GM12878 (cell line): ENCODE data around the gene GPC5. TPM values are rescaled to one million over a fixed set of nuclear protein-coding genes. Genes with fewer than 3 reads are reported as not detected.

Experiments used
- ATAC-seq: fragments of 200-7000 bp; cut with Tn5 transposase; 3 replicates; pipeline ENCODE4 v1.9.1; 2020; ENCODE audit warnings: mild to moderate bottlenecking, moderate library complexity
- BruUV-seq: library from RNA; stranded (reverse); fragments of 400-500 nt; replicated peaks from 2 replicates; lab custom pipeline; 2021; lab: Mats Ljungman, UMichigan
- CTCF ChIA-PET: fragments of 300-600 bp; sonication (Branson Sonifier 250); formaldehyde crosslinking; extraction: SDS; loops from one replicate; lab custom pipeline; 2021; ENCODE audit warnings: inconsistent platforms; lab: Yijun Ruan, JAX
- POLR2A ChIA-PET: fragments of 350-600 bp; formaldehyde crosslinking; extraction: SDS; loops from one replicate; lab custom pipeline; 2021; ENCODE audit warnings: inconsistent platforms; lab: Charles Lee
- RAD21 ChIA-PET: fragments of 300-600 bp; sonication (Branson Sonifier 250); formaldehyde crosslinking; loops from one replicate; lab custom pipeline; 2023; ENCODE audit warnings: antibody characterized with exemption; ENCODE audit not compliant: unreplicated experiment; lab: Charles Lee
- SMC1A ChIA-PET: fragments of 300-600 bp; sonication (Branson Sonifier 250); formaldehyde crosslinking; loops from one replicate; lab custom pipeline; 2023; ENCODE audit not compliant: unreplicated experiment, uncharacterized antibody; lab: Charles Lee
- DNase-seq: peaks from one replicate; pipeline ENCODE4 v3.0.0-alpha.2; 2011; ENCODE audit warnings: low read depth, low spot score
- FAIRE-seq: peaks from 3 replicates; lab custom pipeline; 2011; peaks lifted over from hg19 to GRCh38; lab: Jason Lieb, UNC
- H2AFZ ChIP-seq: 2 replicates; pipeline ENCODE4 v1.6.0; 2011; ENCODE audit warnings: low read depth, low read length, control low read depth; ENCODE audit not compliant: control insufficient read depth
- H3K27ac ChIP-seq: 2 replicates; pipeline ENCODE4 v1.5.1; 2011; ENCODE audit warnings: control low read depth; ENCODE audit not compliant: control insufficient read depth, insufficient read depth
- H3K27me3 ChIP-seq, 2 experiments: replicated peaks in 1 of 2; 2 replicates each; pipeline versions ENCODE4 v1.6.0 to v1.6.1; 2011; ENCODE audit warnings: low read length in 1 of 2; ENCODE audit not compliant: control insufficient read depth in 2 of 2, insufficient read depth in 2 of 2
- H3K36me3 ChIP-seq, 2 experiments: 2 replicates each; pipeline ENCODE4 v1.5.1; 2011; ENCODE audit warnings: low read length in 1 of 2; ENCODE audit not compliant: control insufficient read depth in 2 of 2, insufficient read depth in 2 of 2
- H3K4me1 ChIP-seq: 2 replicates; pipeline ENCODE4 v1.6.1; 2011; ENCODE audit warnings: mild to moderate bottlenecking, low read length, moderate library complexity, mixed read lengths; ENCODE audit not compliant: control insufficient read depth, insufficient read depth
- H3K4me2 ChIP-seq: 2 replicates; pipeline ENCODE4 v1.6.0; 2011; ENCODE audit warnings: control low read depth; ENCODE audit not compliant: control insufficient read depth, insufficient read depth
- H3K4me3 ChIP-seq: fragments of 200-600 bp; sonication (generic); 2 replicates; pipeline ENCODE4 v1.5.1; 2016
- H3K79me2 ChIP-seq: 2 replicates; pipeline ENCODE4 v1.6.0; 2011; ENCODE audit warnings: low read length; ENCODE audit not compliant: control insufficient read depth, insufficient read depth
- H3K9ac ChIP-seq: 2 replicates; pipeline ENCODE4 v1.8.0; 2011; ENCODE audit warnings: low read length, control low read depth, mixed read lengths; ENCODE audit not compliant: control insufficient read depth, insufficient read depth
- H3K9me3 ChIP-seq: replicated peaks from 3 replicates; pipeline ENCODE4 v1.5.1; 2011; ENCODE audit warnings: mild to moderate bottlenecking, low read length; ENCODE audit not compliant: control insufficient read depth, insufficient read depth
- H4K20me1 ChIP-seq: 2 replicates; pipeline ENCODE4 v1.6.0; 2011; ENCODE audit not compliant: control insufficient read depth, insufficient read depth
- CREB1 ChIP-seq: IDR thresholded peaks from 2 replicates; pipeline ENCODE4 v1.6.1; 2012; ENCODE audit warnings: low read depth, mild to moderate bottlenecking, inconsistent platforms
- ESRRA ChIP-seq: IDR thresholded peaks from 2 replicates; pipeline ENCODE4 v1.6.1; 2012; ENCODE audit warnings: mild to moderate bottlenecking, low read length, improper control_type of control experiment
- GATAD2B ChIP-seq: fragments of 450-650 bp; conservative IDR thresholded peaks from 2 replicates; pipeline ENCODE4 v1.6.1; 2017; ENCODE audit warnings: low read depth, mild to moderate bottlenecking, moderate library complexity
- IKZF1 ChIP-seq: fragments of 450-650 bp; conservative IDR thresholded peaks from 2 replicates; pipeline ENCODE4 v1.6.1; 2017; ENCODE audit warnings: antibody characterized with exemption, mild to moderate bottlenecking
- IKZF2 ChIP-seq, 2 experiments: fragments of 450-650 bp; IDR thresholded peaks; 2 replicates each; pipeline ENCODE4 v1.6.1; 2017; ENCODE audit warnings: mild to moderate bottlenecking in 2 of 2, moderate library complexity in 2 of 2
- JUND ChIP-seq: IDR thresholded peaks from 2 replicates; pipeline ENCODE4 v1.6.1; 2012; ENCODE audit warnings: low read depth, mild to moderate bottlenecking, low read length, improper control_type of control experiment, moderate library complexity
- KDM1A ChIP-seq: fragments of 200-600 bp; sonication (generic); IDR thresholded peaks from 2 replicates; pipeline ENCODE4 v1.6.1; 2016; ENCODE audit warnings: borderline replicate concordance
- MEF2A ChIP-seq: IDR thresholded peaks from 2 replicates; pipeline ENCODE4 v1.6.1; 2011; ENCODE audit warnings: low read depth, mild to moderate bottlenecking, low read length, moderate library complexity; ENCODE audit not compliant: insufficient read depth
- NBN ChIP-seq: fragments of 450-650 bp; IDR thresholded peaks from 2 replicates; pipeline ENCODE4 v1.6.1; 2016
- NR2C2 ChIP-seq: IDR thresholded peaks from 2 replicates; pipeline ENCODE4 v1.6.1; 2011; ENCODE audit warnings: borderline replicate concordance, low read depth; ENCODE audit not compliant: control insufficient read depth, insufficient read length
- PKNOX1 ChIP-seq: fragments of 450-650 bp; IDR thresholded peaks from 2 replicates; pipeline ENCODE4 v1.6.1; 2016; ENCODE audit warnings: mild to moderate bottlenecking
- POLR2AphosphoS5 ChIP-seq: IDR thresholded peaks from 2 replicates; pipeline ENCODE4 v1.6.1; 2011; ENCODE audit warnings: mild to moderate bottlenecking, low read length, inconsistent platforms
- SIN3A ChIP-seq: IDR thresholded peaks from 2 replicates; pipeline ENCODE4 v1.6.1; 2012; ENCODE audit warnings: low read depth, low read length, improper control_type of control experiment
- SMC3 ChIP-seq: IDR thresholded peaks from 2 replicates; pipeline ENCODE4 v1.6.1; 2011; ENCODE audit warnings: low read length, improper control_type of control experiment, borderline replicate concordance
- STAT3 ChIP-seq: IDR thresholded peaks from 2 replicates; pipeline ENCODE4 v1.6.1; 2011; ENCODE audit warnings: low read depth, low read length, improper control_type of control experiment
- TAF1 ChIP-seq: IDR thresholded peaks from 2 replicates; pipeline ENCODE4 v1.6.1; 2011; ENCODE audit warnings: mild to moderate bottlenecking, low read depth, low read length, borderline replicate concordance
- USF1 ChIP-seq: IDR thresholded peaks from 2 replicates; pipeline ENCODE4 v1.6.1; 2011; ENCODE audit warnings: borderline replicate concordance, low read depth, mild to moderate bottlenecking, moderate library complexity, mixed read lengths, low read length; ENCODE audit not compliant: insufficient read depth; ENCODE audit errors: extremely low read length
- YBX1 ChIP-seq: fragments of 450-650 bp; IDR thresholded peaks from 2 replicates; pipeline ENCODE4 v1.6.1; 2016; ENCODE audit warnings: antibody characterized with exemption
- ZNF384 ChIP-seq: IDR thresholded peaks from 2 replicates; pipeline ENCODE4 v1.6.1; 2012; ENCODE audit warnings: low read depth, mild to moderate bottlenecking, low read length, improper control_type of control experiment, borderline replicate concordance
- in situ Hi-C: fragments of 300-500 bp; cut with MboI; formaldehyde crosslinking; loops from 9 replicates; pipeline ENCODE4 v1.14.3; 2018; ENCODE audit warnings: mixed read lengths
- intact Hi-C: fragments of 100-400 bp; cut with micrococcal nuclease; formaldehyde crosslinking; loops from one replicate; pipeline ENCODE4 v1.14.2; 2022; ENCODE audit not compliant: unreplicated experiment
- polyA plus RNA-seq, 11 experiments: library from polyadenylated mRNA; depleted of rRNA in 4 of 11; unstranded in 6 of 11; stranded (reverse) in 5 of 11; fragments of >200 nt; fragmentation: Nextera tagmentation in 4 of 11; fragmentation: Illumina TruSeq in 1 of 11; extraction: Ambion mirVana in 4 of 11; extraction: Trizol in 1 of 11; gene quantifications; 1 replicate in 1 of 11; 2 replicates in 10 of 11; pipeline versions ENCODE4 v1.2.1 to v1.2.3, GENCODE V29; 2011 to 2016; ENCODE audit warnings: inconsistent platforms in 2 of 11, missing spikeins in 2 of 11, low read depth in 1 of 11
- total RNA-seq, 4 experiments: library from RNA; depleted of rRNA in 3 of 4; stranded (reverse); fragments of >200 nt in 3 of 4; fragmentation: Illumina TruSeq in 1 of 4; extraction: Trizol in 1 of 4; gene quantifications; 2 replicates each; pipeline versions ENCODE4 v1.2.1 to v1.2.3, GENCODE V29; 2013 to 2021

Gene GPC5
- total and polyA plus RNA-seq, 10 of the 15 experiments (the other 5 are each of a cell fraction or from before 2014, with no cell fraction given) = 0.05 to 0.87 (median 0.44) TPM; not detected in 1

- ChIA-PET RAD21 (no interaction called here), POLR2A (no interaction called here), SMC1A (no interaction called here)
- in situ Hi-C loops = no loop called here
- Histone ChIP-seq H3K4me3 (no peak overlapping the region), H2AFZ (no peak overlapping the region), H3K9me3 (no peaks in the 10 kb centered on the region), H3K27me3 (no peaks in the 10 kb centered on the region), H3K4me1 (no peaks in the 10 kb centered on the region), H3K36me3 (no peaks in the 10 kb centered on the region), H4K20me1 (no peaks in the 10 kb centered on the region), H3K9ac (no peak overlapping the region)
- intact Hi-C loops = no loop called here
- no peak for TF ChIP-seq GATAD2B
- no peak for TF ChIP-seq NR2C2
- no peak for TF ChIP-seq YBX1
- TF ChIP-seq TAF1 = no peak
- no peak for TF ChIP-seq NBN
- TF ChIP-seq SMC3 = no peak
- TF ChIP-seq PKNOX1 = no peak
- no peak for TF ChIP-seq IKZF1
- no peak for TF ChIP-seq KDM1A
- no peak for TF ChIP-seq CREB1
- no peak for TF ChIP-seq SIN3A
- no peak for TF ChIP-seq ZNF384
- TF ChIP-seq MEF2A = no peak
- TF ChIP-seq USF1 = no peak
- no peak for TF ChIP-seq STAT3
- no peak for TF ChIP-seq POLR2AphosphoS5
- TF ChIP-seq IKZF2 (IDR thresholded peaks at IDR 0.05) = no peak
- no peak for TF ChIP-seq ESRRA
- no peak for TF ChIP-seq JUND
- TF ChIP-seq, all 136 proteins: peak for 0
- FAIRE-seq (no peak), ATAC-seq (no peak), DNase-seq (no peak)
- Histone ChIP-seq H3K79me2 (no peaks in the 10 kb centered on the region), H3K4me2 (no peak overlapping the region), H3K27ac (no peak overlapping the region)
- CTCF ChIA-PET = no interaction called here
- BruUV-seq = no TSS peak
These were observed 967.5 kb downstream of the GPC5 start for GRCh38 chr13:92365904-92366303.
